Keratinocyte (primary cell): ENCODE results near the gene HSD11B1L.

Experiments used
- EZH2 ChIP-seq: IDR thresholded peaks from one replicate; pipeline ENCODE4 v1.6.1; 2012; ENCODE audit warnings: inconsistent platforms, mild to moderate bottlenecking, low read length, moderate library complexity
- TF ChIP-seq, protein P1 (sequence below), 3 experiments: IDR thresholded peaks in 1 of 3; conservative IDR thresholded peaks in 1 of 3; optimal IDR thresholded peaks in 1 of 3; 2 replicates in 2 of 3; 3 replicates in 1 of 3; pipeline versions ENCODE3 to v1.5.1; 2011; ENCODE audit warnings: low read length in 3 of 3, mild to moderate bottlenecking in 3 of 3, moderate library complexity in 2 of 3, control low read depth in 1 of 3, inconsistent platforms in 1 of 3; ENCODE audit not compliant: insufficient read depth in 2 of 3; ENCODE audit errors: extremely low read depth in 1 of 3

DNA sequence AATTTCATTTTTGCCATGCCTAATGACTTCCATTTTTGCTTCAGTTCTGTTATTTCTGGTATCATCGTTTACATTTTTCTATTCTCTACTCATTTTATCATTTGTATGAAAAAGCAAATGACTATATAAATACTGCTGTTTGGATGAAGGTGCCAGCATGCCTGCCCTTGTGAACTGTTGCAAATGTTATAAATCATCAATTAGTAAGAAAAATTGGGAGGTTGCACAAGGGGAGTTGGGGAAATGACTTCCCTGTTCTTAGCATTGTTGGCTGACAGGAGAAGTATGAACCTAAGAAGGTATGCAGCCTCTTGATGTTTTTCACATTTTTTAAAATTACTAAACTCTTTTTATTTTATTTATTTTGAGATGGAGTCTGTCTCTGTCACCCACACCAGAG, 42.9 kb upstream of the HSD11B1L start:
- TF ChIP-seq EZH2: no peak
- TF ChIP-seq, protein P1, sequence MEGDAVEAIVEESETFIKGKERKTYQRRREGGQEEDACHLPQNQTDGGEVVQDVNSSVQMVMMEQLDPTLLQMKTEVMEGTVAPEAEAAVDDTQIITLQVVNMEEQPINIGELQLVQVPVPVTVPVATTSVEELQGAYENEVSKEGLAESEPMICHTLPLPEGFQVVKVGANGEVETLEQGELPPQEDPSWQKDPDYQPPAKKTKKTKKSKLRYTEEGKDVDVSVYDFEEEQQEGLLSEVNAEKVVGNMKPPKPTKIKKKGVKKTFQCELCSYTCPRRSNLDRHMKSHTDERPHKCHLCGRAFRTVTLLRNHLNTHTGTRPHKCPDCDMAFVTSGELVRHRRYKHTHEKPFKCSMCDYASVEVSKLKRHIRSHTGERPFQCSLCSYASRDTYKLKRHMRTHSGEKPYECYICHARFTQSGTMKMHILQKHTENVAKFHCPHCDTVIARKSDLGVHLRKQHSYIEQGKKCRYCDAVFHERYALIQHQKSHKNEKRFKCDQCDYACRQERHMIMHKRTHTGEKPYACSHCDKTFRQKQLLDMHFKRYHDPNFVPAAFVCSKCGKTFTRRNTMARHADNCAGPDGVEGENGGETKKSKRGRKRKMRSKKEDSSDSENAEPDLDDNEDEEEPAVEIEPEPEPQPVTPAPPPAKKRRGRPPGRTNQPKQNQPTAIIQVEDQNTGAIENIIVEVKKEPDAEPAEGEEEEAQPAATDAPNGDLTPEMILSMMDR (optimal IDR thresholded peaks at IDR 0.05 in 1 of 3, IDR thresholded peaks at IDR 0.05 in 1 of 3, conservative IDR thresholded peaks at IDR 0.05 in 1 of 3; ENCODE audit: extremely low read depth in 1 of 3, insufficient read depth in 2 of 3, low read length in 3 of 3): no peak
